WI38 (cell line): Measurements from ENCODE around the gene ATG7.

Experiments used
- H3K4me3 ChIP-seq: 2 replicates; pipeline ENCODE4 v1.5.1; 2011; ENCODE audit warnings: low read depth, mild to moderate bottlenecking, control low read depth, low read length
- TF ChIP-seq, protein P1 (sequence below): IDR thresholded peaks from 2 replicates; pipeline ENCODE4 v1.5.1; 2012; ENCODE audit warnings: low read depth, mild to moderate bottlenecking, control low read depth, low read length

ATG7 gene

DNA sequence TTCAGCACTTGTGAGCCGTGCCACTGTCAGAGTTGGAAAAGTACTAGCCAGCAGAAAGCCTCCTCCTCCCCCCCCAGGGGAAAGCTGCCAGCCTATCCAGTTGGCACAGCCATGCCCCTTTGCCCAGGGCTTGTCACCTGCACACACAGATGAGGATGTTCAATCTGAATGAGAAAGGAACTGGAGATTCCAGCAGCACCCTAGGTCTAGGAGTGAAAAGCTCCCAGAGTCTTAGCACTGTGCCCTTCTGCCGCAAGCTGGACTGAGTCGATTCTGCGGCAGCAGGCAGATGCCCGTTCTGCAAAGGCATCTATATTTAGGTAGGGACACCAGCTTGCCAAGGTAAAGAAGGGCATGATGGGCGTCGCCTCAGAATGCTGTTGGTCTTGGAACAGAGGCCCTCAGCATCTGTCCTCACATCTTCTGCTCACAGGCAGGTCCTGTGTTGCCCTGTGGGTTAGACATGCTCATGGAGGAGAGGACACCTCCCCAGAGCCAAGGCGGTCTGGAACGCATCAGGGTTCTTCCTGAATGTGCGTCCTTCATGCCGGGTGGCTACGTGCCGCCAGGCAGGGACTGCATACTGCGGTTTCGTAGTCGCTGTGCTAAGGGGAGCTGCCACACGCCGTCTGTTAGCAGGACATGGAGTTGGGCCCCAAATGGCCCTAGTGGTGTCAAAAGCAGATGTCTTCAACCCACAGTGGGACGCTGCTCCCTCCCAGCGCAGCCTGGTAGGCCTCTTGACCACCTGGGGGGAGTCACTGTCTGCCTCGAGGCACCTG is 262.0 kb downstream of the ATG7 start:
- TF ChIP-seq, protein P1, sequence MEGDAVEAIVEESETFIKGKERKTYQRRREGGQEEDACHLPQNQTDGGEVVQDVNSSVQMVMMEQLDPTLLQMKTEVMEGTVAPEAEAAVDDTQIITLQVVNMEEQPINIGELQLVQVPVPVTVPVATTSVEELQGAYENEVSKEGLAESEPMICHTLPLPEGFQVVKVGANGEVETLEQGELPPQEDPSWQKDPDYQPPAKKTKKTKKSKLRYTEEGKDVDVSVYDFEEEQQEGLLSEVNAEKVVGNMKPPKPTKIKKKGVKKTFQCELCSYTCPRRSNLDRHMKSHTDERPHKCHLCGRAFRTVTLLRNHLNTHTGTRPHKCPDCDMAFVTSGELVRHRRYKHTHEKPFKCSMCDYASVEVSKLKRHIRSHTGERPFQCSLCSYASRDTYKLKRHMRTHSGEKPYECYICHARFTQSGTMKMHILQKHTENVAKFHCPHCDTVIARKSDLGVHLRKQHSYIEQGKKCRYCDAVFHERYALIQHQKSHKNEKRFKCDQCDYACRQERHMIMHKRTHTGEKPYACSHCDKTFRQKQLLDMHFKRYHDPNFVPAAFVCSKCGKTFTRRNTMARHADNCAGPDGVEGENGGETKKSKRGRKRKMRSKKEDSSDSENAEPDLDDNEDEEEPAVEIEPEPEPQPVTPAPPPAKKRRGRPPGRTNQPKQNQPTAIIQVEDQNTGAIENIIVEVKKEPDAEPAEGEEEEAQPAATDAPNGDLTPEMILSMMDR: no peak
- H3K4me3 ChIP-seq: no peak overlapping the region

DNA sequence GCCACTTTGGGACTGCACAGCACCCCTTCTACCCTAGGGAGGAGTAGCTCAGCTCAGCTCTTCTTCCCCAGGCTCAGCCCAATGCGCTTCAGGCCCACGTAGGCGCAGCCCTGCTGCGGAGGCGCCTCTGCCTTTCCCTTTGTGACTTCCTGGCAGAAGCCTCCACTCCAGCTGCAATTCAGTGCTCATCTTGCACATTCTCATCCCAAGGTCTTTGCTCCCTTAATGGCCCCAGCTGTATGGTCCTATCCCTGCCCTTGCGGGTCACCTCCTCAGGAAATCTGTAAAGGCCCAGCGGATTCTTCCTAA is 262.6 kb downstream of the ATG7 start:
- TF ChIP-seq, protein P1: no peak
- no peak overlapping the region for H3K4me3 ChIP-seq

DNA sequence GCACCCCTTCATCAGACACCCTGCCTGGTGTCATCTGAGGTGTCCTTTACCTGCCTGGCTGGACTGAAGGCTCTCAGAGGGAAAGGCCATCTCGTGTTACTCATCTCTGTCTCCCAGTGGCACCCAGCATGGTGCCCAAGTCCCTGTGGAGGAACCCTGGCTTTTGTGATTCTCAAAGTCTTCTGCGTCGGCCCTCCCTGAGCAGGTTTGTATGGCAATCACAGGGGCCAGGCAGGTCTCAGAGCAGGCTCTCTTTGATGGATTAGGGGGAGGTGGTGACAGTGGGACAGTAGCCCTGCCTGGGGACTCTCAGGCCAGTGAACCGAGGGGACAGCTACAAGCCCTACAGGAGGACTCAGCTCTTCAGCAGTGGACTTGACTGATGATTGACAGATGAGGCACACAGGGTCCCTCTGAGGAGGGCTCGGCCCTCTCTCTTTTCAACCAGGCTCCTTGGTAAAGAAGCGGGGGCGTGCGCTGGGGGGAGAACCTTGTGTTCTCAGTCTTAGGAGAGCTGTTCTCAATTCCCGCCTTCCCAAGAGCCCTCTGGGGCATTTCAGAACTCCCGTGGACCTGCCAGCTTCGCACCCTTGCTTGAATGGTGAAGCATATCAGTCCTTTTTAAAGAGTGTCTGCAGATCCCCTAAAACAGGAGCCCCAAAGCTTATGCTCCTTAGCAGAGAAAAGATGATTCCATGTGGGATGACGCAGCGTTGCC is 263.2 kb downstream of the ATG7 start:
- H3K4me3 ChIP-seq: no peak overlapping the region
- TF ChIP-seq, protein P1: no peak

DNA sequence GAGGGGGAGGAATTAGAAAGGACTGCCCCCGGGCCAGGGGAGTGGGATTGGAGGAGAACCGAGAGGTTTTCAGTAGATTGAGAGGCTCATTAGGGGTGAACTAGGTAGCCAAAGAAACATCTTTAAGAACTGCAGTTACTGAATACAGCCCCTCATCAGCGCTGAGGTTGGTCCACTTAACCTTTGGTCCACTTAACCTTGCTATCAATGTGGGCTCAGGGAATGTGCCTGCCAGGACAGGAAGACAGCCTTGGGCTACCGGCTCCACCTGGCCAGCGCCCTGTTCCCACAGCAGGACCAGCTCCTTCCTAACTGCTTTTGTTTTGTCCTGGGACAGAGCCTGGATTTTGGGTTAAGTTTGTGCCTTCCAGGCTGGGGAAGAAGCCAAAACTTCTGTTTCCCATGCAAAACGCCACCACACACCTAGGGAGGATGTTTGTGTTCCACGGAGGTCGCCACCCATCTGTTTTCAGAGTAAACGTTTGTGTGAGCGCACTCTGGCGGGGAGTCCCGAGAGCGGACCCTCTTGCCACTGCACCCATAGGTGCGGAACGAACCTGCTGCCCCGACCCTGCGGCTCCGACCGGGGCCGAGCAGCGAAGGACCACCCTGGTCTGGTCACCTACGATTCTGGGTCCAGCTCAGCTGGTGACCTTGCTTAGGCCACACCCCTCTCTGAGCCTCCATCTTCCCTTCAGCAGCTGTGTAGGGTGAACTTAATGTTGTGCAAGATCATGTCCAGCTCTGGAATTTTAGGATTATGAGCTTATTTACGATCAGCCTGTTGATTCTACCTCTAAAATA is 264.1 kb downstream of the ATG7 start:
- TF ChIP-seq, protein P1: no peak
- H3K4me3 ChIP-seq: no peak overlapping the region

DNA sequence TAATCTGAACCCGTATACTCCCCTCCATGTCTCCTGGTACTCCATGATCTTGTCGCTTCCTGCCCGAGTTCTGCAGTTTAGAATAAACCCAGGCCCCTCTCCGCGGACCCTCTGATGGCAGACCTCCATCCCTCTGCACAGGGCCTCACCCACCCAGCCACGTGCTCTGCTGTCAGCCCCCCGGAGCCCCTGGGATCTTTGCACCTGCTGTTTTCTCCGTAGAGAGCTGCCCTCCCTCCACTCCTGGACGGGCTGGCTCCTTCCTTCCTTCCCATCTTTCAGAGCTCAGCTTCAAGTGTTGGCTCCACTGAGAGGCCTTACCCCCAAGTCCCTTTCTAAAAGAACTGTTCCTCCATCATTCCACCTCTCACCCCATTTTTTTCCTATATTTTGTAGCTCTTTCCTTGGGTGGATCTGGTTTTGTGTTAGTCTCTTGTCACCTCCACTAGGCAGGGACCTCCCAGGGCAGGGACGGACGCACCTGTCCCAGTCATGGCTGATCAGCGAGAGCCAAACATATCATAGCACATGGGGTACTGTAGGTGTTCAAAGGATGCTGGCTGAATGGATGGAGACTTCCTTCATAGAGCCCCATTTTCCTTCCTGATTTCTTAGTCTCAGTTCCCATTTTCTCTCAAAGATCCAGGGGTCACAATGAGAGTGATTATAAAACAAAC is 264.9 kb downstream of the ATG7 start:
- TF ChIP-seq, protein P1: no peak

DNA sequence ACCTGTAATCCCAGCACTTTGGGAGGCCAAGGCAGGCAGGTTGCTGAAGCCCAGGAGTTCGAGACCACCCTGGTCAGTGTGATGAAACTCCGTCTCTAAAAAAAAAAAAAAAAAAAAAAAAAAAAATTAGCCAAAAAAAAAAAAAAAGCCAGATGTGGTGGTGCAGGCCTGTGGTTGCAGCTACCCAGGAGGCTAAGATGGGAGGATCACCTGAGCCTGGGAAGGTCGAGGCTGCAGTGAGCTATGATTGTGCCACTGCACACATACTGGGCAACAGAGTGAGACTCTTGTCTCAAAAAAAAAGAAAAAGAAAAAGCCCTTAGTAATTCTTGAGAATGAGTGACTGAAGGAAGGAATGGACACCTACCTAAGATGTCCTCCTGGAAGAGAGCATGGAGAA is 266.4 kb downstream of the ATG7 start:
- TF ChIP-seq, protein P1: no peak
- H3K4me3 ChIP-seq: no peak overlapping the region

More for the DNA sequence above, 264.9 kb downstream of the ATG7 start:
- H3K4me3 ChIP-seq: no peak overlapping the region
